Posterior cingulate gyrus (tissue), 11 donors: Measurements from ENCODE around the gene NRG3.

ENCODE experiments used
- DNase-seq, 10 donors: peaks; one replicate each; pipeline versions ENCODE4 v3.0.0 to v3.0.0-alpha.2; 2020 to 2021; ENCODE audit warnings: mixed read lengths in 3 of 10
- intact Hi-C: fragments of 100-400 bp; cut with DNase I; formaldehyde crosslinking; loops from one replicate; pipeline ENCODE4 v1.15.1; 2023

NRG3 gene

DNA sequence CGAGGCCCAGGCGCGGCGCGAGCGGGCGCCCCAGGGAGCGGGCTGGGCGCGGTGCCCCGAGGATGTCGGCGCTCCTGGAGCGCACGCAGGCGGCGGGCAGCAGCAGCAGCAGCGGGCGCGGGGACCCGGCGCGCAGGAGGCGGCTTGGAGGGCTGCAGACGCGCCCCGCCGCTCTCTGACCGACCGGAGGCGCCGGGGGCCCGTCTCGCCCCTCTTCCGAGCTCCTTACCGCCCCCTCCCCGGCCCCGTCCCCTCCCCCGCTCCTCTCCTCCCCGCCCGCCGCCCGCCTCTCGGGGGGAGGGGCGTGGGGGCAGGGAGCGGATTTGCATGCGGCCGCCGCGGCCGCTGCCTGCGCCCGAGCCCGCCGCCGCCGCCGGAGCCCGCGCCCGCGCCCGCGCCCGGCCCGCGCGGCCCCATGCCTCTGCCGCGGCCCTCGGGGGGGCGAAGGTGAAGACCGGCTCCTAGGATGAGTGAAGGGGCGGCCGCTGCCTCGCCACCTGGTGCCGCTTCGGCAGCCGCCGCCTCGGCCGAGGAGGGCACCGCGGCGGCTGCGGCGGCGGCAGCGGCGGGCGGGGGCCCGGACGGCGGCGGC is at the start of gene NRG3:
NRG3 (plus strand) TSS at position 320 of the 592 bp plus-strand sequence.
- intact Hi-C loops = no loop called here
- peak in 4 of 10 donors; percentile 27 to 85 (median 56) for DNase-seq

DNA sequence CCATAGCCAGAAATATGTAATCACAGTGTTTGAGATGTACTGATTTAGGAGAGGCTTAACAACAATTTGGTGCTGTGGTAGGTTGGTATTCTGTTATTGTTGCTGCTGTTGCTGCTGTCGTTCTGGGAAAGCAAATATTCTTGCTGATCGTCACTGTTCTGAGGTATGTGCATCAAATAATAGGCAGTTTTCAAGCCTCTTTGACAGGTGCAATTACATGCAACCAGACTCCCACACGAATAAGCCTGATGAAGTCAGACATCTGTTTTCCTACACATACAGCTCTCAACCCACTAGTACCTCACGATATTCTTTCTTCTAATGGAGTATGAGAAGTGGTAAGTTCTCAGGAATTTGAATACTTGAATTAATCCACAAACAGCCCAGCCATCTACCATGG is 46.7 kb upstream of the NRG3 start:
- no peak for DNase-seq
- intact Hi-C loops = no loop called here

DNA sequence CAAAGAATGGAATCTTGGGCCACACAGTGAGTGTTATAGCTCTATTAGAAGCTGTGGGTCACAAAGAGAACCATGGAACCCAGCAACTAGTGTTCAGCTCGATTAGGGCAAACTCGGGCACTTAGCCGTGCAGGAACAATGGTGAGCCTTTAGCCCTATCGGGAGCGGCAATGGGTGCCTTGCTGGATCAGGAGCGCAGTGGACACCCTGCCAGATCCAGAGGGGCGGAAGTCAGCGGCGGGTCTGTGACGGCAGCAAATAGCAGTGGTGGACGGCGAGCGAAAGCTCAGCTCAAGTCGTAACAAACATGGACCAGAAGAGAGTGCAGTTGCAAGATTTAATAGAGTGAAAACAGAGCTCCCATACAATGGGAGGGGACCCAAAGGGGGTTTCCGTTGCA is 43.9 kb upstream of the NRG3 start:
- intact Hi-C loops = no loop called here
- peak in 1 of 10 donors; percentile 55 for DNase-seq

DNA sequence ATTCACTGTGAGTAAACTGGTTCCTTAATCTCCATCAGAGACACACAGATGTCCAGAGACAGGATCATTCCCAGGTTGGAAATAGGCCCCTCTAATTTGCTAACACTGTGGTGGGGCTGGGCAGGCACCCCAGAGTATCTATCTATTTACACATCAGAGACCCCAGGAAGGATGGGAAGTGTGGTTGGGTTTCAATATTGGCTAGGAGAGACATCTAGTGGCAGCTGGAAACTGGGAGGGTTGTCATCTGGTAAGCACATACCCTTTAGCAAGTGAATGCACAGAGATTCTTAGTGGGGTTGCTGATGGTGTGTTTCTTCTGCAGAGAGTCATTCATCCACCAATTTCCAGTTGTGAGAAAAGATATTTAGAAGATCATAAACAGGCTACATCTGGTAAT is 36.0 kb upstream of the NRG3 start:
- intact Hi-C loops = no loop called here
- no peak for DNase-seq

DNA sequence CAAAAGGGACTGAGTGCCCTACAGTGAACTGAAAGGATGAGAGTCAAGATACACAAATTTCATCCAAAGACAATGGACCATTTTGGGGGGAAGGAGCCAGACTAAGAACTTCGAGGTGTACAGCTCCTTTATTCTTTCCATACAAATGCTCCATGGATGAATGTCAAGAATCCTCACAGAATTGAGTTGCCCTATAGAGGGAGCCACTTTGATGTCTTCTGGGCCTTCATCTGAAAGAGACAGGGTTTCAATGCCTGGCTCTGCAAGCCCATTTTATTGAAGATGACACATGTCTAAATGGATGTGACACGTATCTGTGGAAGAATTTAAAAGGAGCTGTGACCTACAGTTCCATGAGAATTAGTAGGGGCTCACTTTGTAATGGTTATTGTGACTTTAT is 32.0 kb upstream of the NRG3 start:
- DNase-seq = no peak

DNA sequence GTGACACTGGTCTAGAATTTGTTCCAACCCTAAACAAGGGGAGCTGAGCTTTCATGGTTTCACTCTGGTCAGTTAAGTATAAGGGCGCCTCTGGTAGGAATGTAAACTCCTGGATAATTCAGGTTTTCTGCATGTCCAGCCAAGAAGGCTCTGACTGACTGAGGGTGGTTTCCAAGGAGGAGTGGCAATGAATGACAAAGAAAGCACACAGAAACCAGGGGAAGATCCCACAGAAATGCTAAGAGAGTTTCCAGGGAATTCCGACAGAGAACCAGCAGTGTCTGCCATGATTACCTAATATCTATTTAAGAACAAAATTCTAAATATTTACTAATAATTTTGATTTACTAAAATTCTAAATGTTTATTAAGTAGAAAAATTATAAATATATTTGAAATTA is 27.3 kb upstream of the NRG3 start:
- DNase-seq = no peak
- intact Hi-C loops = no loop called here

More for the DNA sequence above, 32.0 kb upstream of the NRG3 start:
- intact Hi-C loops = no loop called here

DNA sequence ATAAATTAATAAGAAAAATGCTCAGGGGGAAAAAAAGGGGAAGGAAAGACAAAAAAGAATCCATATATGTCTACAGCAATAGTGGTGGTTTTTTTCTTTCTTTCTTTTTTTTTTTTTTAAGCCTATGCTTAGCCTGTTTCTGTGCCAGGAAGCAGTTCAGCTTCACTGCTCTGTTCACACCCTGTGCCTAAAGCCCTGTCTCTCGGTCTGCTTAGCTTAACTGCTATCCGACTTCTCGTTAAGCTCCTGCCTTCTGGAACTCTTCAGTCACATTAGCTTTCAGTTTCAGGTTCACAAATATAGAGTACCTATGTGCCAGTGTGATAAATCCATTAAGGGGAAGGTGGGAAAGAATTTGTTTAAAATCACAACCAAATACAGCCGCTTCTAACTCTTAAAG is 26.5 kb upstream of the NRG3 start:
- intact Hi-C loops = no loop called here
- no peak for DNase-seq

DNA sequence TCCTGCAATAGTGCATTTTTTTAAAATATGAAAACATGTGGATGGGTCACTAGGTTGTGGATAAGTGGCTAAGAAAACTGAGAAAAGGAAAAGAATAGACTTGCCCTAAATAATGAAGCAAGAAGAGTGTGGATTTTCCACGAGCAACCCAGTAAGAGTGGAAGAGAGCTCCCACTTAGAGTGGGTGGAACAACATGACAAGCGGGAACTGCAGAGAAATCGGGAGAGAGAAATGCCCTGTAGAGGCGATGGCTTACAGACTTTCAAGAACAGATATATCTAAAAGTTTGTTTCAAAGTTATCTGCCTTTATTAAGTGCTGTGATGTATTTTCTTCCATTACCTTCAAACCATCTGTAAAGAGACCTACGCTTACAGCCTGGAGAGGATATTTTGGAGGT is 26.1 kb upstream of the NRG3 start:
- DNase-seq = no peak
- intact Hi-C loops = no loop called here

DNA sequence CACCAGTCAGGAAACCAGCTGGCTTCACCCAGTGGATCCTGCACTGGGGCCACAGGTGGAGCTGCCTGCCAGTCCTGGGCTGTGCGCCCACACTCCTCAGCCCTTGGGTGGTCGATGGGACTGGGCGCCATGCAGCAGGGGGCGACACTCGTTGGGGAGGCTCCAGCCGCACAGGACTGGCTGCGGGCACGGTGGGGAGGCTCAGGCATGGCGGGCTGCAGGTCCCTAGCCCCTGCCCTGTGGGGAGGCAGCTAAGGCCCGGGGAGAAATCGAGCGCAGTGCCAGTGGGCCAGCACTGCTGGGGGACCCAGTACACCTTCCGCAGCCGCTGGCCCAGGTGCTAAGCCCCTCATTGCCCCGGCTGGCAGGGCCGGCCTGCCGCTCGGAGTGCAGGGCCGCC is 12.4 kb upstream of the NRG3 start:
- intact Hi-C loops = no loop called here
- DNase-seq = peak in 1 of 10 donors; percentile 79

DNA sequence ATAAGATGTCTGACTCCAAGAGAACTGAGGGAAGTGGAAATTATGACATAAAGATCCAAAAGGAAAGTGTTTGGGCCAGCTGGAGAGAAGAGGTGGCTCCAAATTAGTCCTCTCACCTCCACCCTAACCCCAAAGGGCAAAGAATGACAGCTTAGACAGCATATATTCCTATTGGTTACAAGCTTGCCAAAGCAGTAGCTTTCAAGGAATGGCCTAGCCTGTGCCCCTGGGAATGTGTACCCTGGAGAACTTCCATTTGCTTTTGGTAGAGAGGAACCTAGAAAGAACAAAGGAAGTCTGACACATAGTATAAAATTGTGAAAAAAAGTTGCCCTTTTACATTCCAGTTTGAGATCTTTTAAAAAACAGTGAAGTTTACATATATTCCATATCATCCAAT is 11.2 kb upstream of the NRG3 start:
- intact Hi-C loops = no loop called here
- no peak for DNase-seq

DNA sequence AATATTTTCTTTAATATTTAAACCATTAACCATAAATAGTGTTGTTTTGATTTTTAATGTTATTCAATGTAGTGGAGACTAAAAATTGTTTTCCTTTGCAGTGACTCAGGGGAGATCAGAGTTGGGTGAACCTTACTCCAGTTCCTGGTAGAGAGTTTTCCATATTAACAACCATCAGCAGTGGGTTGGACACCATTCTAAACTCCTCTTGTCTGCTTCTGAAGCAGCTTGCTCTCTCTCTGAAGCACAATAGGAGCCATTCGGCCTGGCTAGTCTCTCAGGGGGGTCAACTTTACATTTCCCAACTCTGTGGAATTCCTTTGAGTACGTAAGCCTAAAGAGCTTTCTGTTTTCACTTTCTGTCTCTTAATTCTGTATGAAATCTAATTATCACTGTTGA is 9.4 kb upstream of the NRG3 start:
- intact Hi-C loops = no loop called here
- no peak for DNase-seq

DNA sequence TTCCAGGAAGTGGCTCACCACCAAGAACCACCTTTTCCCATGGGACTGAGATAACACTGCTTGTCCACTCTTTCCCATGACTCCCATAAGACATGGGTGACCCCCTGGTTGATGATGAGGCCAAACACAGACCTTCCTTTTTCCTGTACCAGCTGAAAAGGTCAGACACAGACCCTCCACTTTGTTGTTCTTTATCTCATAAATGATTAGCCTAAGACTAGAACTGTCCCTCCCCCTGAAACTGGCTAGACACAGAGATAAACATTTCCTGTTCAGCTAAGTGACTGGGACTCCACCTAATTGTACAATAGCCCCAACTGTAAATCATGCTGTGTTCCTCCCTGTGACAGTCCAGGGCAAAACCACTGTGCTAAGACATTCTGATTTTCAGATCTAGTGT is 8.2 kb upstream of the NRG3 start:
- intact Hi-C loops = no loop called here
- no peak for DNase-seq

DNA sequence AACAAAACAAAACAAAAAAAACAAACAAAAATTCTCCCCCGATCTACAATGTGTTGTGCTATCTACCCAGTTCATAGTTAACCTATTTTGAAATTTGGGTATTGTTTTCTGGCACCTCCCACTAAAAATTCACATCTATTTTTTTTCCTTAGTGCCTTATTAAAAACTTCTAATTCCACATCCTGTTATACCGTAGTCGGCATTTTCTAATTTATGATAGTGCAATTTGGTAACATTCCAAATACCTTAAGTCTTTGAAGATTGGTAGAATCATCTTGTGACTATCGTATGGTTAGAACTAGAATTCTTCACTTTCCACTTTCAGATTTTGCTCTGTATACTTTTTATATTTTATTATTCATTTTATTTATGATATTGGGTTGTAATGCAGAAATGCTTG is 4.5 kb upstream of the NRG3 start:
- intact Hi-C loops = no loop called here
- no peak for DNase-seq

DNA sequence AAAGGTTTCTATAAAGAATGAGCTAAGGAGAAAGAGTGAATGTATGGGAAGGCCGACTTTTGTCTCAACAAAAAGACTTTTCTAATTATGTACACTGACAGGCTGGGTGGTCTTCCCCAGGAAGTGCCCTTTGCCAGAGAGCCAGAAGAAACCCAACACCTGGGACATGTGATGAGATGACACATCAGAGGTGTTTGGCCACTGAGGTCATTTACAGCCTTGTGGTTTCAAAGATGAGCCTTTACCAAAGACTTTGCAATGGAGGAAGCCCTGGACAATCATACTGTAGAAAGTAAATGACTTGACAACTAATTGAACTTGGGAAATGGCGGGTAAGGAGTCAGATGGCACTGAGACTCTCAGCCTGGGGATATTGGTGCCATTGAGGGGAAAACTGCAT is 3.4 kb upstream of the NRG3 start:
- DNase-seq = no peak
- intact Hi-C loops = no loop called here

DNA sequence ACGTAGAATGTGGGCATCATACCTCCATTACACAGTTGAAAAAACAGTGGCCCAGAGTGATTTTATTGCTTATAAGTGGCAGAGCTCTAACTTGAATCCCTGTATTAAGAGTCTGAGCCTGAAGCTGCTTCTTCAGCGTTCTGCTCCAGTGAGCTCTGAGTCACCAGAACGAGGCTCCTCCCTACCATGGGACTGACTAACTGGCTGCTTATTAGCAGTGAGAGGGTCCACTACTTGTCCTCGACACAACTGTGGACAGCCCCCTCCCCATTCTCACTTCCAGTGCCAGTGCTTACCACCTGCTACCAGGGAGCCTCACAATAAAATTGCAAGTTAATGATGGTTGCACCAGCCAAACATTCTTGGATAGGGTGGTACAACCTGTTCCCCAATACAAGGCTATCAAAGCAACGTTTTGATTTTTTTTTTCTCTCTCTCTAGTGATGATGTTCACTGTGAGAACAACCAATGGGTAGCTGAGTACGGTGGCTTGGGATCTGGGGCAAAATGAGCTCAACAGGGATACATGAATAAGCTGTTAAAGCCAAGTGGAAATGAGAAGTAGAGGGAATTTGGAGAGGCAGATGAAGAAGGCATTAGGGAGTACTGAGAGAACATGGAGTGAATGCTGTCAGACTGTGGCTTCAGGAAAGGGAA is 2.7 kb upstream of the NRG3 start:
- peak in 2 of 10 donors; percentile 12 to 65 for DNase-seq

DNA sequence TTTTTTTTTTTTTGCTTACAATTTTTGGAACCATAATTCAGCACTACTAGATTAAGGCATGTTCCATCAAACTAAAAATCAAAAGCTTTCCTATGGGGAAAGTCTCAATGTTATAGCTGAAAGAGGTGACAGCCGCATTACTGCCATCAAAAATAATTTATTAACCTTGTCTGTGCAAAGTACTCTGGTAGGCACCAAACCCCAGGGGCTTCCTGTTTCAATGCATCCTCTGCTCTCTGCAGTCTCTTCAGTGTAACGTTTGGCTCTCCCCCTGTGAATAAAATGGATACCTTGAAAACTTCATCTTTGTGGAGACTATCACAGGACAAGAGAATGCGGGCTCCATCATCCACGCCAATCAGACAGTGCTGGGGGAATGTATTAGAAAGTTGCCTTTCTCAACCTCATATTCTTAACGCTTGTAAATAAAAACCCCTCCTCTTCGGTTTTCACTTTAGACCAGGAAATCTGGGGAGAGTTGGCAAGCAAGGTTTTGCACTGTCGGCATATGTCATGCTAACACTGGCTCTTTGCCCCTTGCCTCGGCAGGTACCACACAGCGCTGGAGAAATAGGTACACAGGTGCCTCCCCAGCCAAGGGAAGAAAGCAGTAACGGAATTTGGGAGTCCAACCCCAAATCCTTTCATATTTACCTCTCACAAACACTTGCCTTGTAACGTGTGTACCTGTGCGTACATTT is 1.6 kb upstream of the NRG3 start:
- intact Hi-C loops = no loop called here
- peak in 1 of 10 donors; percentile 63 for DNase-seq

More for the DNA sequence above, 2.7 kb upstream of the NRG3 start:
- intact Hi-C loops = no loop called here

DNA sequence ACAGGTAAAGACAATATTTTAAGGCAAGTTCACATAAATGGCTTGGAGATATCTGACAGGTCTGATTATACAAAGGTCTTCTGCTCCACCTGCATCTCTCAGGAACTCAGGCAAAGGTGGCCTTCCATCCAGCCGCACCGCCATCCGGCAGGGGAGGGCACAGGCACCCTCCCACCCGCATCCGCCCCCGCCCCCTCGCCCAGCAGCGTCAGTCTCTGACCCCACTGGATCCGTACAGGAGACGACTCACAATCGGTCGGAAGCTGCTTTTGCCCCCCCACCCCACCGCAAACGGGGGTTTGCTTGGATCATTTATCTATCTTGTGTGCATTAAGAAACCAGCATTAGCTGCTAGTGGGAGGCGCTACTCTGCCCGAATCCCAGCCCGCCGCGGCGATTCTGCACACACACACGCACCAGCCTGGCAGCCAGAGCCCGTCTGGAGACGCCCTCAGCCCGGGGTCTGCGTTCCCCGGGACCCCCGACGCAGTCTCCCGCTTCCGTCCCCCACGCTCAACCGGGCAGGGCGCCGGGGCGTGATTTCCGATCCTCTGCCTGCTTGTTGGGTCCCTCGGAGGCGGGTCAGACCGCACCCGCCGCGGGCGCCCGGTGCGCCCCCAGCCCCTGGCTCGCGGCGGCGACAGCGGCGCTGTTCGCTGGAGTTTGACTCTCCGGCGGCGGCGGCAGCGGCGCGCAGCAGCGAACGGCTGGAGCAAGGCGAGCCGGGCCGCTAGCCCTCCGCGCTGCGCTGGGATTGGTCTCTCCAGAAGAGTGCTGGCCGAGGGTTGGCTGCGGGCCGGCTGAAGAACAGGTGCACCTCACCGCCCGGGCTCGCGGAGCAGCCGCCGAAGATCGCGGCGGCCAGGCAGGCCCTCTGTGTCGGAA is 820 bp upstream of the NRG3 start:
- intact Hi-C loops = no loop called here
- DNase-seq = peak in 9 of 10 donors; percentile 56 to 95 (median 80)

DNA sequence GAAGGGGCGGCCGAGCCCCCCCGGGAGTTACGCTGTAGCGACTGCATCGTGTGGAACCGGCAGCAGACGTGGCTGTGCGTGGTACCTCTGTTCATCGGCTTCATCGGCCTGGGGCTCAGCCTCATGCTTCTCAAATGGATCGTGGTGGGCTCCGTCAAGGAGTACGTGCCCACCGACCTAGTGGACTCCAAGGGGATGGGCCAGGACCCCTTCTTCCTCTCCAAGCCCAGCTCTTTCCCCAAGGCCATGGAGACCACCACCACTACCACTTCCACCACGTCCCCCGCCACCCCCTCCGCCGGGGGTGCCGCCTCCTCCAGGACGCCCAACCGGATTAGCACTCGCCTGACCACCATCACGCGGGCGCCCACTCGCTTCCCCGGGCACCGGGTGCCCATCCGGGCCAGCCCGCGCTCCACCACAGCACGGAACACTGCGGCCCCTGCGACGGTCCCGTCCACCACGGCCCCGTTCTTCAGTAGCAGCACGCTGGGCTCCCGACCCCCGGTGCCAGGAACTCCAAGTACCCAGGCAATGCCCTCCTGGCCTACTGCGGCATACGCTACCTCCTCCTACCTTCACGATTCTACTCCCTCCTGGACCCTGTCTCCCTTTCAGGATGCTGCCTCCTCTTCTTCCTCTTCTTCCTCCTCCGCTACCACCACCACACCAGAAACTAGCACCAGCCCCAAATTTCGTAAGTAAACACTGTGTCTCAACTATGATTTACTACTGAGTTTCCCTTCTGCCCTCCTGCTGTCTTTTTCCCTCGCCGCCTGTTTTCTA is 666 bp downstream of the NRG3 start:
- intact Hi-C loops = no loop called here
- peak in 2 of 10 donors; percentile 67 to 79 for DNase-seq

DNA sequence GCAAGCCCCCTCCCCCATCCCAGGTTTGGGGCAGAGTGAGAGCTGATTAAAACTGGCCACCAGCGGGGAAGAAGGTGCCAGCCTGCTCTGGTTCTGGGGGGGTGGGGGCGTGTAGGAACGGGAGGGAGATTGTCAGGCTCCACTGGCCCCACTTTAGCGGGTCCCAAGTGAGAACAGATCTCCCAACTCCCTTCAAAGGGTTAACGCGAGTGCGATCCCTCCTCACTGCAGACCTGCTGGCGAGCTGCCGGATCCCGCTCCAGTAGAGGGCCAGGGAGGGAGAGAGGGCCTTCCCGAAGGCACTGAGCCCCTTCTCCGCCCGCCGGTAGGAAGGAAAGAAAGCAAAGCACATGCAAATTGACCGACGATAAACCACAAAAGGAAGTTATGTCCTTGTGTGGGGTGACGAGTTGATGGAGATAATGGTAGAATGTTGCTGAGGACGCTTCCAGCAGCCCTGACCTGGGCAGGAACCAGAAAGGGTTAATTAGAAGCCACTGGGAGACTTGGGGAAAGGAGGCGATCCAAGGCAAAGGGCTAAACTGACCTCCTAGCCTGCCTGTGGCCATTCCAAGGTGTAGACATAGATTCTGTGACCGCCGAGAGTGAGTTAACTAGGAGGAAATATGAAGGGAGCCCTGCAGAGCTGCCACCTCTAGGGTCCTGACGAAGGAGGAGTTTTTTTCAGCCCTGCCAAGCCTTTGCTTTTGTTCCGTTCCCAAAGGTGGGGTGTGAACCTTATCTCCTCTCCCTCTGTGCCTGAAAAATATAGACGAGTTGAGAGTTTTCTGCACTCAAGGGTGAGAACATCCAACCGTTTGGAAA is 1.5 kb downstream of the NRG3 start:
- intact Hi-C loops = no loop called here
- DNase-seq = peak in 9 of 10 donors; percentile 29 to 90 (median 58)
